HEK293 (cell line): ENCODE measurements around the gene TNNI3.

Source experiments
- CTCF ChIA-PET: fragments of 350-600 bp; formaldehyde crosslinking; extraction: SDS; loops from one replicate; lab custom pipeline; 2021; ENCODE audit warnings: antibody characterized with exemption; lab: Yijun Ruan, JAX
- POLR2A ChIA-PET: fragments of 300-600 bp; formaldehyde crosslinking; extraction: SDS; loops from one replicate; lab custom pipeline; 2020; ENCODE audit warnings: antibody characterized with exemption, inconsistent platforms; lab: Yijun Ruan, JAX
- H3K27ac ChIP-seq: fragments of 200-500 bp; sonication (Bioruptor generic); 2 replicates; pipeline ENCODE4 v1.5.1; 2014; ENCODE audit warnings: low read depth, low read length, control low read depth, inconsistent platforms; ENCODE audit errors: extremely low read depth
- H3K36me3 ChIP-seq, 2 experiments: fragments of 200-500 bp in 1 of 2; sonication (Bioruptor generic) in 1 of 2; 1 replicate in 1 of 2; 2 replicates in 1 of 2; pipeline ENCODE4 v1.5.1; 2014 to 2017; ENCODE audit warnings: inconsistent platforms in 2 of 2, low read length in 2 of 2; ENCODE audit not compliant: control insufficient read depth in 2 of 2, insufficient read depth in 1 of 2
- H3K4me1 ChIP-seq: fragments of 200-500 bp; sonication (Bioruptor generic); 2 replicates; pipeline ENCODE4 v1.5.1; 2014; ENCODE audit warnings: mild to moderate bottlenecking, low read length, inconsistent platforms; ENCODE audit not compliant: control insufficient read depth, insufficient read depth
- H3K4me3 ChIP-seq: 2 replicates; pipeline ENCODE4 v1.5.1; 2011; ENCODE audit warnings: low read depth, mild to moderate bottlenecking, control low read depth, low read length, moderate library complexity
- H3K9me3 ChIP-seq: fragments of 200-500 bp; sonication (Bioruptor generic); 2 replicates; pipeline ENCODE4 v1.5.1; 2014; ENCODE audit warnings: low read depth, low read length, inconsistent platforms; ENCODE audit not compliant: control insufficient read depth, insufficient read depth
- HOXC10 ChIP-seq: sonication (generic); formaldehyde crosslinking; IDR thresholded peaks from 2 replicates; pipeline ENCODE4 v1.8.1; 2023; ENCODE audit warnings: mild to moderate bottlenecking, missing genetic modification reagents
- KLF1 ChIP-seq: fragments of 450-650 bp; formaldehyde crosslinking; IDR thresholded peaks from 2 replicates; pipeline ENCODE4 v1.5.1; 2016; ENCODE audit warnings: missing biosample characterization, missing genetic modification characterization
- KLF8 ChIP-seq: fragments of 450-650 bp; formaldehyde crosslinking; IDR thresholded peaks from 2 replicates; pipeline ENCODE4 v1.5.1; 2016; ENCODE audit warnings: missing biosample characterization, missing genetic modification characterization
- PATZ1 ChIP-seq: fragments of 450-650 bp; formaldehyde crosslinking; IDR thresholded peaks from 2 replicates; pipeline ENCODE4 v1.5.1; 2016; ENCODE audit warnings: missing biosample characterization, missing genetic modification characterization
- REPIN1 ChIP-seq: fragments of 450-650 bp; formaldehyde crosslinking; IDR thresholded peaks from 2 replicates; pipeline ENCODE4 v1.5.1; 2017; ENCODE audit warnings: missing biosample characterization, missing genetic modification characterization, low read depth
- REST ChIP-seq: fragments of 450-650 bp; formaldehyde crosslinking; IDR thresholded peaks from 2 replicates; pipeline ENCODE4 v1.5.1; 2016; ENCODE audit warnings: missing biosample characterization, missing genetic modification characterization
- SALL2 ChIP-seq: fragments of 450-650 bp; formaldehyde crosslinking; IDR thresholded peaks from 2 replicates; pipeline ENCODE4 v1.5.0; 2017; ENCODE audit warnings: missing biosample characterization, mild to moderate bottlenecking, missing genetic modification characterization, borderline replicate concordance
- ZBTB17 ChIP-seq: fragments of 450-650 bp; formaldehyde crosslinking; IDR thresholded peaks from 2 replicates; pipeline ENCODE4 v1.5.1; 2016; ENCODE audit warnings: missing biosample characterization, missing genetic modification characterization
- ZNF184 ChIP-seq: fragments of 450-650 bp; IDR thresholded peaks from 2 replicates; pipeline ENCODE4 v1.5.1; 2018; ENCODE audit warnings: missing biosample characterization, mild to moderate bottlenecking, missing genetic modification characterization
- ZNF404 ChIP-seq: fragments of 450-650 bp; formaldehyde crosslinking; IDR thresholded peaks from 2 replicates; pipeline ENCODE4 v1.5.1; 2017; ENCODE audit warnings: missing biosample characterization, missing genetic modification characterization
- ZNF624 ChIP-seq: fragments of 450-650 bp; formaldehyde crosslinking; IDR thresholded peaks from 2 replicates; pipeline ENCODE4 v1.5.1; 2017; ENCODE audit warnings: missing biosample characterization, missing genetic modification characterization
- ZNF626 ChIP-seq: fragments of 450-650 bp; sonication (Bioruptor Pico); formaldehyde crosslinking; IDR thresholded peaks from 2 replicates; pipeline ENCODE4 v1.5.1; 2018; ENCODE audit warnings: missing biosample characterization, missing genetic modification characterization, inconsistent platforms
- ZNF629 ChIP-seq: fragments of 450-650 bp; formaldehyde crosslinking; IDR thresholded peaks from 2 replicates; pipeline ENCODE4 v1.5.1; 2017; ENCODE audit warnings: missing biosample characterization, missing genetic modification characterization
- ZNF658 ChIP-seq: fragments of 450-650 bp; formaldehyde crosslinking; IDR thresholded peaks from 2 replicates; pipeline ENCODE4; 2016; ENCODE audit warnings: missing biosample characterization, missing genetic modification characterization
- ZNF785 ChIP-seq: fragments of 450-650 bp; formaldehyde crosslinking; IDR thresholded peaks from 2 replicates; pipeline ENCODE4 v1.5.1; 2016; ENCODE audit warnings: missing biosample characterization, missing genetic modification characterization
- TF ChIP-seq, protein P1 (sequence below): fragments of 450-650 bp; formaldehyde crosslinking; IDR thresholded peaks from 2 replicates; pipeline ENCODE4 v1.5.1; 2016; ENCODE audit warnings: missing biosample characterization, missing genetic modification characterization
- TF ChIP-seq, protein P2 (sequence below): sonication (generic); formaldehyde crosslinking; IDR thresholded peaks from 2 replicates; pipeline ENCODE4 v1.8.1; 2022; ENCODE audit warnings: mild to moderate bottlenecking, moderate library complexity, missing genetic modification reagents
- TF ChIP-seq, protein P3 (sequence below): fragments of 450-650 bp; formaldehyde crosslinking; IDR thresholded peaks from 2 replicates; pipeline ENCODE4 v1.5.1; 2016; ENCODE audit warnings: missing biosample characterization, missing genetic modification characterization

The TNNI3 gene

GRCh38 chr19:55181740-55182139 lies 24.2 kb upstream of the TNNI3 start:
- Histone ChIP-seq H3K4me1 (peaks cover 5% of the 10 kb centered on the region), H3K4me3 (no peak overlapping the region), H3K9me3 (no peaks in the 10 kb centered on the region), H3K27ac (no peak overlapping the region), H3K36me3 (no peaks in the 10 kb centered on the region)
- CTCF ChIA-PET: interaction anchor here (0.6 to 1.3 kb wide), 2 partner anchors 22 to 41 kb away, joined by 3 to 4 read pairs; no protein-coding TSS in a partner anchor
- POLR2A ChIA-PET: interaction anchor here (1.7 kb wide), 1 partner anchor 15 kb away, joined by 4 read pairs; no protein-coding TSS in a partner anchor
- TF ChIP-seq ZNF785 (tag by site-specific recombination) (no peak), ZNF629 (no peak), ZBTB17 (no peak), REPIN1 (tag by site-specific recombination) (no peak)
- TF ChIP-seq, protein P1, sequence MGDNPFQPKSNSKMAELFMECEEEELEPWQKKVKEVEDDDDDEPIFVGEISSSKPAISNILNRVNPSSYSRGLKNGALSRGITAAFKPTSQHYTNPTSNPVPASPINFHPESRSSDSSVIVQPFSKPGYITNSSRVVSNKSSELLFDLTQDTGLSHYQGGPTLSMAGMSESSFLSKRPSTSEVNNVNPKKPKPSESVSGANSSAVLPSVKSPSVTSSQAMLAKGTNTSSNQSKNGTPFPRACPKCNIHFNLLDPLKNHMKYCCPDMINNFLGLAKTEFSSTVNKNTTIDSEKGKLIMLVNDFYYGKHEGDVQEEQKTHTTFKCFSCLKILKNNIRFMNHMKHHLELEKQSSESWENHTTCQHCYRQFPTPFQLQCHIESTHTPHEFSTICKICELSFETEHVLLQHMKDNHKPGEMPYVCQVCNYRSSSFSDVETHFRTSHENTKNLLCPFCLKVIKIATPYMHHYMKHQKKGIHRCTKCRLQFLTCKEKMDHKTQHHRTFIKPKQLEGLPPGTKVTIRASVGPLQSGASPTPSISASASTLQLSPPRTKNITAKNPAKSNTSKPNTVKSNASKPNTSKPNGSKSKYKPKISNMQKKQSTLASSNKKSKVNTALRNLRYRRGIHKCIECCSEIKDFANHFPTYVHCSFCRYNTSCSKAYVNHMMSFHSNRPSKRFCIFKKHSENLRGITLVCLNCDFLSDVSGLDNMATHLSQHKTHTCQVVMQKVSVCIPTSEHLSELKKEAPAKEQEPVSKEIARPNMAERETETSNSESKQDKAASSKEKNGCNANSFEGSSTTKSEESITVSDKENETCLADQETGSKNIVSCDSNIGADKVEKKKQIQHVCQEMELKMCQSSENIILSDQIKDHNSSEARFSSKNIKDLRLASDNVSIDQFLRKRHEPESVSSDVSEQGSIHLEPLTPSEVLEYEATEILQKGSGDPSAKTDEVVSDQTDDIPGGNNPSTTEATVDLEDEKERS (tag by site-specific recombination): no peak

DNA sequence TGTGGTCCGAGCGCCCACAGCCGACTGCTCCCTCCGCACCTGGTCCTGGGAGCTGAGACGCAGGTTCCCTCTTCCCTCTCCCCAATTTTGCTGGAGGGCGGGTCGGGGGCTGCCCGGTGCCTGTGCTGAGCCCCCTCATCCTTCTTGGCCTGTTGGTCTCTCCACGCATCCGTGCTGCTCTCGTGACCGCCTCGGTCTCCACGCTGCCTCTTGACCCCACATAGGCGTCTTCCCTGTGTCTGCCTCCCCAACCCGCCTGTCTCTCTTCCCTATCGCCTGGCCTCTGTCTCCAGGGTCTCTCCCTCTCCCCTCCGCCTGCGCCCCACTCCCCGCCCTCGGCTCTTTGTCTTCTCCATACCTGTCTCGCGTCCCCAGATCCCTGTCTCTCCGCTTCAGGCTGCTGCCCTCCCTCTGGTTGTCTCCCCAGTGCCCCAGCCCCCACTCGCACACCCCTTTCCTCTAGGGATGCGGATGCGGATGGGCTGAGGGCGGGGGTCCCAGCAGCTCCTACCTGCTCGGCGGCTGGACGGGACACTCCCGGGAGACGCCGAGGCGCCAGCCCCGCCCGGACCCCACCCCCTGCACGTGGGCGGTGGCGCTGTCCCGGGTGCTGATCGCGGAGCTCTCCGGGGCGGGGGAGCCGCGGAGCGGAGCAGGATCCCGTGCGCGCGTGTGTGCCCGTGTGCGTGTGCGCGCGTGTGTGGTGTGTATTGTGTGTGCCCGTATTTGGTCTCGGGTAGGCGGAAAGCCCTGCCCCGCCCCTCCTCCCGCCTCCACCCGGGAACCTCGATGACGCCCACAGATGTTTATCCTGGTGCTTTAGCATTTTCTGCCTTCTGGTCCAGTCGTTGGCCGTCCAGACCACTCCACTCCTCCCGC lies 22.3 kb upstream of the TNNI3 start, which contains the start of gene SYT5:
Gene SYT5, minus strand, starts transcription at position 684 of the 879 bp plus-strand sequence. CDS start 1,248 bp downstream, outside the sequence.
- POLR2A ChIA-PET: interaction anchor here (0.7 to 2.6 kb wide), 6 partner anchors 13 to 159 kb away, joined by 3 to 8 read pairs (median 4); partner anchors contain the start of genes KMT5C and PPP6R1
- CTCF ChIA-PET: interaction anchor here (0.7 to 1.4 kb wide), 3 partner anchors 39 to 82 kb away, joined by 3 to 5 read pairs (median 4); no protein-coding TSS in a partner anchor
- no peaks in the 10 kb centered on the region for H3K36me3 ChIP-seq
- H3K9me3 ChIP-seq: no peaks in the 10 kb centered on the region
- peaks cover 5% of the 10 kb centered on the region for H3K4me1 ChIP-seq
- no peak within 1 kb of the TSS for H3K27ac ChIP-seq
- peak within 1 kb of the TSS; percentile 17 for H3K4me3 ChIP-seq
- TF ChIP-seq ZBTB17: no peak; the same call in 1 of the 2 replicates
- TF ChIP-seq REPIN1 (tag by site-specific recombination): no peak
- TF ChIP-seq REST (tag by site-specific recombination): peak; percentile 98
- TF ChIP-seq KLF8: peak; percentile 54
- no peak for TF ChIP-seq ZNF184 (tag by site-specific recombination)
- peak; percentile 90 for TF ChIP-seq KLF1 (tag by site-specific recombination)
- TF ChIP-seq, protein P2, sequence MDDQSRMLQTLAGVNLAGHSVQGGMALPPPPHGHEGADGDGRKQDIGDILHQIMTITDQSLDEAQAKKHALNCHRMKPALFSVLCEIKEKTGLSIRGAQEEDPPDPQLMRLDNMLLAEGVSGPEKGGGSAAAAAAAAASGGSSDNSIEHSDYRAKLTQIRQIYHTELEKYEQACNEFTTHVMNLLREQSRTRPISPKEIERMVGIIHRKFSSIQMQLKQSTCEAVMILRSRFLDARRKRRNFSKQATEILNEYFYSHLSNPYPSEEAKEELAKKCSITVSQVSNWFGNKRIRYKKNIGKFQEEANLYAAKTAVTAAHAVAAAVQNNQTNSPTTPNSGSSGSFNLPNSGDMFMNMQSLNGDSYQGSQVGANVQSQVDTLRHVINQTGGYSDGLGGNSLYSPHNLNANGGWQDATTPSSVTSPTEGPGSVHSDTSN (CRISPR knock-in tag): peak; percentile 88; the same call in 1 of the 2 replicates
- TF ChIP-seq PATZ1 (tag by site-specific recombination): peak; percentile 60; the same call in 1 of the 2 replicates
- no peak for TF ChIP-seq ZNF658 (tag by site-specific recombination)
- no peak for TF ChIP-seq ZNF624
- TF ChIP-seq, protein P3, sequence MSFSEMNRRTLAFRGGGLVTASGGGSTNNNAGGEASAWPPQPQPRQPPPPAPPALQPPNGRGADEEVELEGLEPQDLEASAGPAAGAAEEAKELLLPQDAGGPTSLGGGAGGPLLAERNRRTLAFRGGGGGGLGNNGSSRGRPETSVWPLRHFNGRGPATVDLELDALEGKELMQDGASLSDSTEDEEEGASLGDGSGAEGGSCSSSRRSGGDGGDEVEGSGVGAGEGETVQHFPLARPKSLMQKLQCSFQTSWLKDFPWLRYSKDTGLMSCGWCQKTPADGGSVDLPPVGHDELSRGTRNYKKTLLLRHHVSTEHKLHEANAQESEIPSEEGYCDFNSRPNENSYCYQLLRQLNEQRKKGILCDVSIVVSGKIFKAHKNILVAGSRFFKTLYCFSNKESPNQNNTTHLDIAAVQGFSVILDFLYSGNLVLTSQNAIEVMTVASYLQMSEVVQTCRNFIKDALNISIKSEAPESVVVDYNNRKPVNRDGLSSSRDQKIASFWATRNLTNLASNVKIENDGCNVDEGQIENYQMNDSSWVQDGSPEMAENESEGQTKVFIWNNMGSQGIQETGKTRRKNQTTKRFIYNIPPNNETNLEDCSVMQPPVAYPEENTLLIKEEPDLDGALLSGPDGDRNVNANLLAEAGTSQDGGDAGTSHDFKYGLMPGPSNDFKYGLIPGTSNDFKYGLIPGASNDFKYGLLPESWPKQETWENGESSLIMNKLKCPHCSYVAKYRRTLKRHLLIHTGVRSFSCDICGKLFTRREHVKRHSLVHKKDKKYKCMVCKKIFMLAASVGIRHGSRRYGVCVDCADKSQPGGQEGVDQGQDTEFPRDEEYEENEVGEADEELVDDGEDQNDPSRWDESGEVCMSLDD (tag by site-specific recombination): peak; percentile 31; the same call in 1 of the 2 replicates
- 0 out of 2 replicates have a peak, but pooled peaks have one; percentile 25 for TF ChIP-seq ZNF404 (tag by site-specific recombination)
- no peak for TF ChIP-seq SALL2 (tag by site-specific recombination)
- TF ChIP-seq HOXC10 (CRISPR knock-in tag): peak; percentile 96
- TF ChIP-seq ZNF626: no peak
